A549 treated with GW870086 at 1 μM for 4 hours (cell line): ENCODE results near the gene FKBP15. TPM values are rescaled to one million over a fixed set of nuclear protein-coding genes. Genes with fewer than 3 reads are reported as not detected.

Experiments
- total RNA-seq: library from RNA; stranded (reverse); fragments of 200-300 nt; extraction: Qiagen RNA extraction; gene quantifications from 5 replicates; pipeline ENCODE4 v1.2.3, GENCODE V29; 2022; ENCODE audit warnings: low read depth

Gene FKBP15, protein sequence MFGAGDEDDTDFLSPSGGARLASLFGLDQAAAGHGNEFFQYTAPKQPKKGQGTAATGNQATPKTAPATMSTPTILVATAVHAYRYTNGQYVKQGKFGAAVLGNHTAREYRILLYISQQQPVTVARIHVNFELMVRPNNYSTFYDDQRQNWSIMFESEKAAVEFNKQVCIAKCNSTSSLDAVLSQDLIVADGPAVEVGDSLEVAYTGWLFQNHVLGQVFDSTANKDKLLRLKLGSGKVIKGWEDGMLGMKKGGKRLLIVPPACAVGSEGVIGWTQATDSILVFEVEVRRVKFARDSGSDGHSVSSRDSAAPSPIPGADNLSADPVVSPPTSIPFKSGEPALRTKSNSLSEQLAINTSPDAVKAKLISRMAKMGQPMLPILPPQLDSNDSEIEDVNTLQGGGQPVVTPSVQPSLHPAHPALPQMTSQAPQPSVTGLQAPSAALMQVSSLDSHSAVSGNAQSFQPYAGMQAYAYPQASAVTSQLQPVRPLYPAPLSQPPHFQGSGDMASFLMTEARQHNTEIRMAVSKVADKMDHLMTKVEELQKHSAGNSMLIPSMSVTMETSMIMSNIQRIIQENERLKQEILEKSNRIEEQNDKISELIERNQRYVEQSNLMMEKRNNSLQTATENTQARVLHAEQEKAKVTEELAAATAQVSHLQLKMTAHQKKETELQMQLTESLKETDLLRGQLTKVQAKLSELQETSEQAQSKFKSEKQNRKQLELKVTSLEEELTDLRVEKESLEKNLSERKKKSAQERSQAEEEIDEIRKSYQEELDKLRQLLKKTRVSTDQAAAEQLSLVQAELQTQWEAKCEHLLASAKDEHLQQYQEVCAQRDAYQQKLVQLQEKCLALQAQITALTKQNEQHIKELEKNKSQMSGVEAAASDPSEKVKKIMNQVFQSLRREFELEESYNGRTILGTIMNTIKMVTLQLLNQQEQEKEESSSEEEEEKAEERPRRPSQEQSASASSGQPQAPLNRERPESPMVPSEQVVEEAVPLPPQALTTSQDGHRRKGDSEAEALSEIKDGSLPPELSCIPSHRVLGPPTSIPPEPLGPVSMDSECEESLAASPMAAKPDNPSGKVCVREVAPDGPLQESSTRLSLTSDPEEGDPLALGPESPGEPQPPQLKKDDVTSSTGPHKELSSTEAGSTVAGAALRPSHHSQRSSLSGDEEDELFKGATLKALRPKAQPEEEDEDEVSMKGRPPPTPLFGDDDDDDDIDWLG
- 16.0 to 19.2 TPM (median 16.5 TPM) in 5 replicates for total RNA-seq

DNA sequence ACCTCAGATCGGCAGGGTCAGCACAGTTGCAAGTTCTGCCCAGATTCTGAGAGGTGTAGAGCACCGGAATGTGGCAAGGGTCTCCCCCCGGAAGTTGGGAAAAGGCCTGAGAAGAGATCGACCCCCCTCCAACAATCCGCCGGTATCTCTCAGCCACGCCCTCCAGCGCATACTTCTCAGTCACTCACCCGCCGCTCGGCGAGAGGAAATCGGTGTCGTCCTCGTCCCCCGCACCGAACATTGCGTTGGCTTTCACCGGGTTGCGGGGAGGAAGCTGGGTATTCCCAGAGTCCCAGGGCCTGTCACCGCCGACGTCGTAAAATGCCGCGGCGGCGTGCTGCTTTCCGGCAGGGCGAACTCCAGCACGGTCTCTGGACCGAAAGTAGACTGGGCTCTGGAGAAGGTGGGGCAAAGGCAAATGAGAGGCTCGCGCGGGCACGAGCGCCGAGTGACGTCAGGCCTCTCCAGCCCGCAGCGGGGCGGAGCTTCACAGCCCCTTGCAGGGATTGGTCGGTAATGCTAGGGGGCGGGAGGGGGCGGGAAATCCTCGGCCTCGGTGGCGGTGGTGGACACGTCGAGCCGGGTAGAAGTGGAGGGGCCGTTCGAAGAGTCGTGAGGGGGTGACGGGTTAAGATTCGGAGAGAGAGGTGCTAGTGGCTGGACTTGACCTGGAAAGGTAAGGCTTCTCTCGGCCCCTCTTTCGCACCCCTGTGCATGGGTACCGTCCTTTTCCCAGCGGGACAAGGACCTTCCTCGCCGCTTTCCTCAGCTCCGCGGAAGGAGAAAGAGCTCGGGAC lies at the start of gene FKBP15, which contains the start of gene SLC31A1:
TSS of gene FKBP15 (minus strand) at position 275 of the 797 bp plus-strand sequence. CDS start at position 241, 34 bp downstream.
TSS of gene SLC31A1 (plus strand) at position 542 of the 797 bp plus-strand sequence. CDS start 34,605 bp downstream, outside the sequence.

DNA sequence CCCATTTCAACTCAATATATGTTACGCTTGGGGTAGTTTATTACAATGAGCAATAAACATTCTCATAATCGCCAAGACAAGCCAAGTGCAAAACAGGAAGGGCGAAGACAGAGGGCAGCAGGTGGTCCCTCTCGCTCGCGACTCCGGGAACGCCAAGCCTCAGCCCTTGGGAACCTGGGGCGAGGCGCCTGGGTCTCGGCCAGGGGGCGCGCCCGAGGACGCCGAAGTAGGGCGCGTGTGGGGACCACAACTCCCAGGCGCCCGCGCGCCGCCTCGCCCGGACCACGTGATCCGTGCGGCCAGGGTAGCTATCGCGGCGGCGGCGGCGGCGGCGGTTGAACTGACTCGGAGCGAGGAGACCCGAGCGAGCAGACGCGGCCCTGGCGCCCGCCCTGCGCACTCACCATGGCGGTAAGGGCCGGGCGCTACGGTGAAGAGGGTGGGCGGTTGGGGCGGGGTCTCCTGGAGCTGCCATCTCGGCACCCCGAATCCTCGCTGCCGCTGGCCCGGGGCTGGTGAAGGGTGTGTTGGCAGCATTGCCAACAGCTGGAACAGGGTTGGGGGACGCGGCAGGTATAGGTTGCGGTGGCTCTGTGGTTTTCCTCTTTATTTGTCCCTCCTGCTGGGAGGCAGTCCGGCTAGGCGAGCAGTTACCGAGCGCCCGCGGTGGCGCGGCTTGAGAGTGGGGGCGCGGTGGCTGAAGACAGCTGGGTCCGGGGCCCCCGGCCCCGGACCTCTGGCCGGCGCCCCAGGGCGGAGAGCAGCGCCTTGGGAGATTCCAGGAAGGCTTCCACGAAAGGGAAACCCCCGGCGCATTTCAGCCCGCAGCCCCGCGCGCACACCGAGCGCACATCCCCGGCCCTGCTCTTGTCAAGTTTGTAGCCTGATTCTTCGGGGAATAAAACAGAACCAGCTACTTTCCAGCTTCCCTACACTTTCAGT lies 70.1 kb downstream of the FKBP15 start, which contains the start of gene SLC31A2:
TSS of gene SLC31A2 (plus strand) at position 338 of the 942 bp plus-strand sequence. CDS start at position 406, 68 bp downstream.

Other genes with a start within 250 kb of the FKBP15 start
- 0.70 to 0.94 TPM (median 0.86 TPM) in 5 replicates for gene ZNF883, start 209.1 kb downstream of the FKBP15 start, total RNA-seq
- 1.3 to 2.5 TPM (median 2.0 TPM) in 5 replicates for gene ZFP37, start 164.6 kb downstream of the FKBP15 start, total RNA-seq
- gene SLC31A2, start 70.3 kb downstream of the FKBP15 start, total RNA-seq: 6.4 to 8.4 TPM (median 7.6 TPM) in 5 replicates
- gene SLC31A1, start 267 bp upstream of the FKBP15 start, total RNA-seq: 18.8 to 21.9 TPM (median 20.6 TPM) in 5 replicates
- gene CDC26, start 54.3 kb upstream of the FKBP15 start, total RNA-seq: 45.6 to 60.1 TPM (median 47.4 TPM) in 5 replicates
- 52.6 to 56.0 TPM (median 55.0 TPM) in 5 replicates for gene PRPF4, start 54.4 kb upstream of the FKBP15 start, total RNA-seq
- 0.19 TPM in 1 of 5 replicates, not detected in the others for gene RNF183, start 82.1 kb upstream of the FKBP15 start, total RNA-seq
- 0.69 to 1.4 TPM (median 1.2 TPM) in 5 replicates for gene WDR31, start 119.0 kb upstream of the FKBP15 start, total RNA-seq
- 0.24 TPM in 1 of 5 replicates, not detected in the others for gene BSPRY, start 128.3 kb upstream of the FKBP15 start, total RNA-seq
- gene HDHD3, start 155.7 kb upstream of the FKBP15 start, total RNA-seq: 19.3 to 25.9 TPM (median 23.8 TPM) in 5 replicates
- 11.5 to 16.5 TPM (median 15.3 TPM) in 5 replicates for gene ALAD, start 180.0 kb upstream of the FKBP15 start, total RNA-seq
- gene POLE3, start 189.4 kb upstream of the FKBP15 start, total RNA-seq: 93.7 to 121 TPM (median 107 TPM) in 5 replicates
- 0.35 to 0.59 TPM (median 0.51 TPM) in 5 replicates for gene C9orf43, start 189.5 kb upstream of the FKBP15 start, total RNA-seq
- gene RGS3, start 242.4 kb upstream of the FKBP15 start, total RNA-seq: 19.9 to 24.9 TPM (median 24.4 TPM) in 5 replicates